CD4-positive, CD25-positive, alpha-beta regulatory T cell (primary cell): ENCODE measurements around the gene ZNF222. TPM values are rescaled to one million over a fixed set of nuclear protein-coding genes. Genes with fewer than 3 reads are reported as not detected.

Experiments used
- polyA plus RNA-seq, 4 donors: library from polyadenylated mRNA; unstranded; fragments of 300-500 nt; fragmentation: Illumina TruSeq; gene quantifications; one replicate each; pipeline ENCODE4 v1.2.3, GENCODE V29; 2021
- total RNA-seq: library from RNA; stranded (reverse); gene quantifications from one replicate; pipeline ENCODE4 v1.2.3, GENCODE V29; 2022

ZNF222 gene
- total and polyA plus RNA-seq, 5 donors from 2014 or later: 1.9 to 5.0 (median 4.6) TPM

Other genes with a start within 250 kb of the ZNF222 start
- gene KCNN4, start 244.4 kb upstream of the ZNF222 start, total RNA-seq: 56.1 TPM
- gene KCNN4, start 244.4 kb upstream of the ZNF222 start, polyA plus RNA-seq: 10 to 100 TPM; 16.7 to 33.0 (median 30.1) TPM
- gene LYPD5, start 222.9 kb upstream of the ZNF222 start, total RNA-seq: not detected
- gene LYPD5, start 222.9 kb upstream of the ZNF222 start, polyA plus RNA-seq: under 1 TPM in 1 of 4 donors, not detected in 3; 0.60 TPM
- gene ZNF283, start 198.1 kb upstream of the ZNF222 start, total RNA-seq: 6.0 TPM
- 1 to 10 TPM; 1.4 to 5.1 (median 3.7) TPM for gene ZNF283, start 198.1 kb upstream of the ZNF222 start, polyA plus RNA-seq
- 3.2 TPM for gene ZNF404, start 141.4 kb upstream of the ZNF222 start, total RNA-seq
- 1 to 10 TPM in 3 of 4 donors, under 1 TPM in 1; 0.63 to 3.5 (median 2.3) TPM for gene ZNF404, start 141.4 kb upstream of the ZNF222 start, polyA plus RNA-seq
- 14.8 TPM for gene ZNF45, start 90.1 kb upstream of the ZNF222 start, total RNA-seq
- gene ZNF45, start 90.1 kb upstream of the ZNF222 start, polyA plus RNA-seq: 10 to 100 TPM; 13.0 to 17.5 (median 15.2) TPM
- 0.67 TPM for gene ZNF221, start 74.2 kb upstream of the ZNF222 start, total RNA-seq
- gene ZNF221, start 74.2 kb upstream of the ZNF222 start, polyA plus RNA-seq: under 1 TPM in 3 of 4 donors, not detected in 1; 0.56 to 0.96 (median 0.90) TPM
- gene ZNF155, start 41.2 kb upstream of the ZNF222 start, total RNA-seq: 3.9 TPM
- 1 to 10 TPM; 3.4 to 4.8 (median 4.0) TPM for gene ZNF155, start 41.2 kb upstream of the ZNF222 start, polyA plus RNA-seq
- gene ZNF230, start 22.4 kb upstream of the ZNF222 start, total RNA-seq: 3.1 TPM
- 1 to 10 TPM; 2.6 to 5.1 (median 4.2) TPM for gene ZNF230, start 22.4 kb upstream of the ZNF222 start, polyA plus RNA-seq
- gene ZNF223, start 26.7 kb downstream of the ZNF222 start, total RNA-seq: 1.4 TPM
- 1 to 10 TPM in 2 of 4 donors, under 1 TPM in 2; 0.68 to 3.1 (median 1.8) TPM for gene ZNF223, start 26.7 kb downstream of the ZNF222 start, polyA plus RNA-seq
- 2.3 TPM for gene ZNF284, start 46.8 kb downstream of the ZNF222 start, total RNA-seq
- gene ZNF284, start 46.8 kb downstream of the ZNF222 start, polyA plus RNA-seq: 1 to 10 TPM in 1 of 4 donors, under 1 TPM in 3; 0.56 to 1.1 (median 0.60) TPM
- gene ZNF224, start 69.0 kb downstream of the ZNF222 start, total RNA-seq: 42.5 TPM
- 10 to 100 TPM in 3 of 4 donors, 1 to 10 TPM in 1; 9.4 to 12.8 (median 11.4) TPM for gene ZNF224, start 69.0 kb downstream of the ZNF222 start, polyA plus RNA-seq
- 2.3 TPM for gene ZNF225, start 88.0 kb downstream of the ZNF222 start, total RNA-seq
- 1 to 10 TPM; 2.1 to 3.9 (median 3.4) TPM for gene ZNF225, start 88.0 kb downstream of the ZNF222 start, polyA plus RNA-seq
- 4.6 TPM for gene ZNF234, start 116.2 kb downstream of the ZNF222 start, total RNA-seq
- gene ZNF234, start 116.2 kb downstream of the ZNF222 start, polyA plus RNA-seq: 1 to 10 TPM; 2.9 to 9.3 (median 5.8) TPM
- gene ZNF226, start 139.7 kb downstream of the ZNF222 start, total RNA-seq: 11.5 TPM
- 10 to 100 TPM; 26.6 to 41.3 (median 30.6) TPM for gene ZNF226, start 139.7 kb downstream of the ZNF222 start, polyA plus RNA-seq
- 21.6 TPM for gene ZNF227, start 187.2 kb downstream of the ZNF222 start, total RNA-seq
- gene ZNF227, start 187.2 kb downstream of the ZNF222 start, polyA plus RNA-seq: 10 to 100 TPM; 11.4 to 18.0 (median 16.0) TPM
- 0.12 TPM for gene ZNF233, start 234.5 kb downstream of the ZNF222 start, total RNA-seq
- under 1 TPM in 3 of 4 donors, not detected in 1; 0.35 to 0.64 (median 0.56) TPM for gene ZNF233, start 234.5 kb downstream of the ZNF222 start, polyA plus RNA-seq